Activated B cell treated with CpG ODN at 0.5 μM for 24 hours (primary cell): ENCODE data around the gene LMF2. TPM values are rescaled to one million over a fixed set of nuclear protein-coding genes. Genes with fewer than 3 reads are reported as not detected.

Experiments
- ATAC-seq: fragments of 200-7000 bp; cut with Tn5 transposase; one replicate; pipeline ENCODE4 v1.10.0; 2021; ENCODE audit warnings: low read depth, mild to moderate bottlenecking, moderate library complexity
- CTCF ChIA-PET: fragments of 350-600 bp; sonication (Branson Sonifier 250); formaldehyde crosslinking; loops from one replicate; lab custom pipeline; 2021; ENCODE audit warnings: antibody characterized with exemption; lab: Charles Lee
- POLR2A ChIA-PET: fragments of 350-600 bp; sonication (Branson Sonifier 250); formaldehyde crosslinking; loops from one replicate; lab custom pipeline; 2021; ENCODE audit warnings: antibody characterized with exemption; lab: Charles Lee
- DNase-seq: peaks from one replicate; pipeline ENCODE4 v3.0.0; 2022
- H3K27ac Mint-ChIP-seq: one replicate; pipeline ENCODE4 v1.8.0; 2020; ENCODE audit warnings: mixed read lengths
- H3K27me3 Mint-ChIP-seq: one replicate; pipeline ENCODE4 v1.8.0; 2021; ENCODE audit warnings: mixed read lengths
- H3K36me3 Mint-ChIP-seq: one replicate; pipeline ENCODE4 v1.8.0; 2021; ENCODE audit warnings: low read depth, mixed read lengths
- H3K4me1 Mint-ChIP-seq: one replicate; pipeline ENCODE4 v1.8.0; 2021; ENCODE audit warnings: mixed read lengths
- H3K4me3 Mint-ChIP-seq: one replicate; pipeline ENCODE4 v1.8.0; 2020; ENCODE audit warnings: mild to moderate bottlenecking, mixed read lengths
- H3K9me3 Mint-ChIP-seq: one replicate; pipeline ENCODE4 v1.8.0; 2020; ENCODE audit warnings: mixed read lengths
- CTCF ChIP-seq: fragments of 200-600 bp; IDR thresholded peaks from one replicate; pipeline ENCODE4 v1.8.0; 2022; ENCODE audit warnings: antibody characterized with exemption, mild to moderate bottlenecking
- intact Hi-C: fragments of 100-400 bp; cut with micrococcal nuclease; formaldehyde crosslinking; loops from one replicate; pipeline ENCODE4 v1.15.1; 2024
- total RNA-seq: library from RNA; stranded (reverse); gene quantifications from 2 replicates; pipeline ENCODE4 v1.2.3, GENCODE V29; 2022

Gene LMF2
- total RNA-seq, 1 donor from 2014 or later, result 81.0 TPM

GRCh38 chr22:50529416-50529896 is 22.0 kb upstream of the LMF2 start:
- TF ChIP-seq CTCF, result no peak
- intact Hi-C loops, result loop anchor here (5.0 kb wide), 1 partner anchor 602 kb away; no protein-coding TSS in a partner anchor
- POLR2A ChIA-PET, result interaction anchor here (0.5 to 13.6 kb wide), 13 partner anchors 16 to 339 kb away, joined by 3 to 946 read pairs (median 5); partner anchors contain the start of genes ARSA, CHKB, KLHDC7B and LMF2
- Mint-ChIP-seq H3K36me3 (peaks cover 17% of the 10 kb centered on the region), H3K4me1 (peaks cover 52% of the 10 kb centered on the region), H3K4me3 (peak overlapping the region; percentile 78), H3K27me3 (no peaks in the 10 kb centered on the region), H3K27ac (peak overlapping the region; percentile 75), H3K9me3 (no peaks in the 10 kb centered on the region)
- CTCF ChIA-PET, result interaction anchor here (0.7 to 0.9 kb wide), 3 partner anchors 10 to 92 kb away, joined by 3 to 4 read pairs (median 4); no protein-coding TSS in a partner anchor
- no peak for ATAC-seq
- DNase-seq, result no peak

- no peak for ATAC-seq
- no peak for DNase-seq
- H3K36me3 Mint-ChIP-seq, result peaks cover 18% of the 10 kb centered on the region
- H3K27ac Mint-ChIP-seq, result peak overlapping the region; percentile 90
- H3K9me3 Mint-ChIP-seq, result no peaks in the 10 kb centered on the region
- ChIA-PET CTCF (interaction anchor here (0.9 to 1.1 kb wide), 2 partner anchors 11 to 12 kb away, joined by 3 to 4 read pairs; no protein-coding TSS in a partner anchor), POLR2A (interaction anchor here (0.6 to 13.6 kb wide), 13 partner anchors 17 to 338 kb away, joined by 3 to 946 read pairs (median 6); partner anchors contain the start of genes ARSA, CHKB, KLHDC7B and LMF2)
- H3K4me1 Mint-ChIP-seq, result peaks cover 47% of the 10 kb centered on the region
- peak overlapping the region; percentile 78 for H3K4me3 Mint-ChIP-seq
- no peaks in the 10 kb centered on the region for H3K27me3 Mint-ChIP-seq
- no peak for TF ChIP-seq CTCF
- intact Hi-C loops, result loop anchor here (5.0 kb wide), 1 partner anchor 602 kb away; no protein-coding TSS in a partner anchor
Observed at GRCh38 chr22:50528682-50529415, 21.3 kb upstream of the LMF2 start.

- DNase-seq, result no peak
- peaks cover 40% of the 10 kb centered on the region for H3K4me1 Mint-ChIP-seq
Observed at GRCh38 chr22:50527921-50528681, 20.6 kb upstream of the LMF2 start.

More at GRCh38 chr22:50527921-50528681, 20.6 kb upstream of the LMF2 start:
- Mint-ChIP-seq H3K27me3 (no peaks in the 10 kb centered on the region), H3K27ac (peak overlapping the region; percentile 90), H3K9me3 (no peaks in the 10 kb centered on the region), H3K36me3 (peaks cover 25% of the 10 kb centered on the region), H3K4me3 (peak overlapping the region; percentile 84)
- ATAC-seq, result no peak
- CTCF ChIA-PET, result interaction anchor here (0.9 to 1.1 kb wide), 4 partner anchors 11 to 36 kb away, joined by 3 to 4 read pairs (median 3); partner anchors contain the start of gene SYCE3
- TF ChIP-seq CTCF, result no peak
- intact Hi-C loops, result loop anchor here (5.0 kb wide), 1 partner anchor 601 kb away; no protein-coding TSS in a partner anchor
- POLR2A ChIA-PET, result interaction anchor here (0.6 to 13.6 kb wide), 11 partner anchors 17 to 337 kb away, joined by 3 to 946 read pairs (median 43); partner anchors contain the start of genes CHKB, KLHDC7B, LMF2 and NCAPH2
